ENCODE measurements around the gene RNF157. TPM values are rescaled to one million over a fixed set of nuclear protein-coding genes. Genes with fewer than 3 reads are reported as not detected.

The RNF157 gene
- total and polyA plus RNA-seq, 2 experiments from 2014 or later: 11.0 to 15.0 TPM

- peak in 1 of 2 donors; percentile 65 for DNase-seq (ENCODE audit: low read depth in 1 of 2, low spot score in 1 of 2)
- Histone ChIP-seq H3K36me3 (no peaks in the 10 kb centered on the region), H3K4me1 (ENCODE audit: low read depth) (peaks cover 20% of the 10 kb centered on the region), H3K27me3 (no peaks in the 10 kb centered on the region), H3K4me3 (no peak overlapping the region), H3K27ac (no peak overlapping the region), H3K9me3 (ENCODE audit: low read depth) (no peaks in the 10 kb centered on the region)
- TF ChIP-seq CTCF (IDR thresholded peaks at IDR 0.05; ENCODE audit: low read depth, low read length): no peak
Measured at GRCh38 chr17:76164331-76164730, 76.0 kb downstream of the RNF157 start.

- Histone ChIP-seq H3K27me3 (no peaks in the 10 kb centered on the region), H3K27ac (no peak overlapping the region), H3K36me3 (no peaks in the 10 kb centered on the region), H3K4me1 (ENCODE audit: low read depth) (peaks cover 20% of the 10 kb centered on the region), H3K4me3 (no peak overlapping the region), H3K9me3 (ENCODE audit: low read depth) (no peaks in the 10 kb centered on the region)
- DNase-seq (ENCODE audit: low read depth in 1 of 2, low spot score in 1 of 2): no peak
- TF ChIP-seq CTCF (IDR thresholded peaks at IDR 0.05; ENCODE audit: low read depth, low read length): no peak
Measured at GRCh38 chr17:76163919-76164318, 76.4 kb downstream of the RNF157 start.

GRCh38 chr17:76161619-76162266, 78.5 kb downstream of the RNF157 start:
- no peak for TF ChIP-seq CTCF (IDR thresholded peaks at IDR 0.05; ENCODE audit: low read depth, low read length)
- peaks cover 20% of the 10 kb centered on the region for H3K4me1 ChIP-seq (ENCODE audit: low read depth)

GRCh38 chr17:76160896-76161528, 79.3 kb downstream of the RNF157 start:
- Histone ChIP-seq H3K4me3 (no peak overlapping the region), H3K27me3 (no peaks in the 10 kb centered on the region), H3K4me1 (ENCODE audit: low read depth) (peaks cover 20% of the 10 kb centered on the region), H3K27ac (no peak overlapping the region), H3K9me3 (ENCODE audit: low read depth) (no peaks in the 10 kb centered on the region), H3K36me3 (no peaks in the 10 kb centered on the region)
- DNase-seq (ENCODE audit: low read depth in 1 of 2, low spot score in 1 of 2): peak in 1 of 2 donors; percentile 54
- TF ChIP-seq CTCF (IDR thresholded peaks at IDR 0.05; ENCODE audit: low read depth, low read length): no peak

More at GRCh38 chr17:76161619-76162266, 78.5 kb downstream of the RNF157 start:
- Histone ChIP-seq H3K4me3 (no peak overlapping the region), H3K27ac (peak overlapping the region; percentile 12), H3K27me3 (no peaks in the 10 kb centered on the region), H3K9me3 (ENCODE audit: low read depth) (no peaks in the 10 kb centered on the region), H3K36me3 (no peaks in the 10 kb centered on the region)
- no peak for DNase-seq (ENCODE audit: low read depth in 1 of 2, low spot score in 1 of 2)

GRCh38 chr17:76159157-76159556, 81.1 kb downstream of the RNF157 start:
- Histone ChIP-seq H3K27ac (no peak overlapping the region), H3K9me3 (ENCODE audit: low read depth) (no peaks in the 10 kb centered on the region), H3K27me3 (no peaks in the 10 kb centered on the region), H3K36me3 (no peaks in the 10 kb centered on the region), H3K4me3 (no peak overlapping the region), H3K4me1 (ENCODE audit: low read depth) (peaks cover 20% of the 10 kb centered on the region)
- TF ChIP-seq CTCF (IDR thresholded peaks at IDR 0.05; ENCODE audit: low read depth, low read length): no peak
- DNase-seq (ENCODE audit: low read depth in 1 of 2, low spot score in 1 of 2): no peak
